Liver (tissue), 9 donors: ENCODE results near the gene LRRC27. TPM values are rescaled to one million over a fixed set of nuclear protein-coding genes. Genes with fewer than 3 reads are reported as not detected.

Source experiments
- DNase-seq: peaks from one replicate; pipeline ENCODE4 v3.0.0-alpha.2; 2017; ENCODE audit warnings: low spot score
- H3K27ac ChIP-seq, 2 donors: one replicate each; pipeline ENCODE4 v1.7.0; 2013; ENCODE audit warnings: inconsistent platforms in 2 of 2, low read length in 2 of 2, control low read depth in 1 of 2, low read depth in 1 of 2, mild to moderate bottlenecking in 1 of 2
- H3K27me3 ChIP-seq, 4 donors: one replicate each; pipeline versions ENCODE4 v1.6.1 to v1.7.0; 2013; ENCODE audit warnings: low read length in 3 of 4, inconsistent platforms in 1 of 4, mild to moderate bottlenecking in 1 of 4, moderate library complexity in 1 of 4; ENCODE audit not compliant: control insufficient read depth in 4 of 4, insufficient read depth in 4 of 4
- H3K36me3 ChIP-seq, 4 donors: one replicate each; pipeline versions ENCODE4 v1.6.1 to v1.7.0; 2013; ENCODE audit warnings: low read length in 3 of 4, mild to moderate bottlenecking in 3 of 4, low read depth in 1 of 4, moderate library complexity in 1 of 4; ENCODE audit not compliant: control insufficient read depth in 4 of 4, insufficient read depth in 3 of 4
- H3K4me1 ChIP-seq, 4 donors: one replicate each; pipeline versions ENCODE4 v1.6.1 to v1.7.0; 2013; ENCODE audit warnings: low read length in 3 of 4, mild to moderate bottlenecking in 3 of 4, moderate library complexity in 1 of 4; ENCODE audit not compliant: control insufficient read depth in 4 of 4, insufficient read depth in 4 of 4
- H3K4me3 ChIP-seq, 3 donors: one replicate each; pipeline versions ENCODE4 v1.6.1 to v1.7.0; 2013; ENCODE audit warnings: low read length in 3 of 3, control low read depth in 1 of 3, low read depth in 1 of 3, mild to moderate bottlenecking in 1 of 3
- H3K9ac ChIP-seq, 2 donors: one replicate each; pipeline ENCODE4 v1.7.0; 2013; ENCODE audit warnings: low read length in 2 of 2, mild to moderate bottlenecking in 2 of 2, moderate library complexity in 2 of 2, control low read depth in 1 of 2, low read depth in 1 of 2
- H3K9me3 ChIP-seq, 4 donors: one replicate each; pipeline versions ENCODE4 v1.6.1 to v1.7.0; 2013; ENCODE audit warnings: low read length in 3 of 4; ENCODE audit not compliant: control insufficient read depth in 4 of 4
- EGR1 ChIP-seq, 2 donors: IDR thresholded peaks; 2 replicates each; pipeline ENCODE4 v1.6.1; 2016 to 2018; ENCODE audit warnings: antibody characterized with exemption in 2 of 2, low read depth in 2 of 2
- FOXA1 ChIP-seq: IDR thresholded peaks from 2 replicates; pipeline ENCODE4 v1.6.1; 2016; ENCODE audit warnings: antibody characterized with exemption
- FOXA2 ChIP-seq: IDR thresholded peaks from 2 replicates; pipeline ENCODE4 v1.6.1; 2016; ENCODE audit warnings: antibody characterized with exemption
- GABPA ChIP-seq, 2 donors: IDR thresholded peaks in 1 of 2; conservative IDR thresholded peaks in 1 of 2; 2 replicates each; pipeline ENCODE4 v1.6.1; 2016; ENCODE audit warnings: antibody characterized with exemption in 2 of 2, mild to moderate bottlenecking in 1 of 2, moderate library complexity in 1 of 2
- HNF4A ChIP-seq, 2 donors: conservative IDR thresholded peaks; 2 replicates each; pipeline ENCODE4 v1.6.1; 2016; ENCODE audit warnings: antibody characterized with exemption in 2 of 2, mild to moderate bottlenecking in 2 of 2
- HNF4G ChIP-seq: IDR thresholded peaks from 2 replicates; pipeline ENCODE4 v1.6.1; 2016; ENCODE audit warnings: antibody characterized with exemption
- JUND ChIP-seq, 2 donors: IDR thresholded peaks; 2 replicates each; pipeline ENCODE4 v1.6.1; 2016; ENCODE audit warnings: antibody characterized with exemption in 2 of 2
- NR2F2 ChIP-seq: IDR thresholded peaks from 2 replicates; pipeline ENCODE4 v1.6.1; 2016; ENCODE audit warnings: antibody characterized with exemption
- RAD21 ChIP-seq, 2 donors: IDR thresholded peaks; 2 replicates each; pipeline ENCODE4 v1.6.1; 2016; ENCODE audit warnings: antibody characterized with exemption in 2 of 2, mild to moderate bottlenecking in 2 of 2
- REST ChIP-seq: IDR thresholded peaks from 2 replicates; pipeline ENCODE4 v1.6.1; 2016; ENCODE audit warnings: antibody characterized with exemption, mild to moderate bottlenecking
- RXRA ChIP-seq, 2 donors: IDR thresholded peaks; 2 replicates each; pipeline ENCODE4 v1.6.1; 2017 to 2018; ENCODE audit warnings: antibody characterized with exemption in 2 of 2, mild to moderate bottlenecking in 1 of 2
- SP1 ChIP-seq: IDR thresholded peaks from 2 replicates; pipeline ENCODE4 v1.6.1; 2018; ENCODE audit warnings: antibody characterized with exemption, mild to moderate bottlenecking
- TAF1 ChIP-seq: conservative IDR thresholded peaks from 2 replicates; pipeline ENCODE4 v1.6.1; 2016; ENCODE audit warnings: antibody characterized with exemption, mild to moderate bottlenecking
- YY1 ChIP-seq: IDR thresholded peaks from 2 replicates; pipeline ENCODE4 v1.6.1; 2016; ENCODE audit warnings: antibody characterized with exemption, mild to moderate bottlenecking
- ZBTB33 ChIP-seq: IDR thresholded peaks from 2 replicates; pipeline ENCODE4 v1.6.1; 2016; ENCODE audit warnings: antibody characterized with exemption
- WGBS: extraction: QIAGEN DNeasy Blood & Tissue Kit; methylation state at CpG from one replicate; pipeline ENCODE4 v1.1.7; 2013; 5-methylcytosine and 5-hydroxymethylcytosine counted together
- polyA plus RNA-seq, 2 donors: library from polyadenylated mRNA; stranded (reverse) in 1 of 2; unstranded in 1 of 2; fragments of 200-250 nt in 1 of 2; fragments of >200 nt in 1 of 2; fragmentation: Nextera tagmentation in 1 of 2; extraction: Ambion mirVana in 1 of 2; gene quantifications; one replicate each; pipeline versions ENCODE4 v1.2.1 to v1.2.3, GENCODE V29; 2013 to 2015
- total RNA-seq, 2 donors: library from RNA; depleted of rRNA; stranded (reverse); fragments of >200 nt; gene quantifications; one replicate each; pipeline ENCODE4 v1.2.3, GENCODE V29; 2014
- TF ChIP-seq, protein P1 (sequence below): IDR thresholded peaks from 2 replicates; pipeline ENCODE4 v1.6.1; 2016; ENCODE audit warnings: antibody characterized with exemption
- TF ChIP-seq, protein P2 (sequence below): IDR thresholded peaks from 2 replicates; pipeline ENCODE4 v1.6.1; 2016; ENCODE audit warnings: antibody characterized with exemption
- TF ChIP-seq, protein P3 (sequence below): fragments of 150-350 bp; IDR thresholded peaks from 2 replicates; pipeline ENCODE4 v1.5.1; 2017; ENCODE audit warnings: improper control_type of control experiment, low read depth, low read length; ENCODE audit not compliant: missing input control
- donor health status: healthy.
- donor health status: healthy.
- donor health status: healthy.
- donor health status: healthy.
- donor health status: healthy.

LRRC27 gene
- total and polyA plus RNA-seq, 4 donors = 1.8 to 2.8 (median 2.6) TPM

- Histone ChIP-seq H3K36me3 (no peaks in the 10 kb centered on the region), H3K9ac (no peak overlapping the region), H3K4me3 (no peak overlapping the region), H3K27me3 (no peaks in the 10 kb centered on the region), H3K27ac (no peak overlapping the region), H3K4me1 (no peaks in the 10 kb centered on the region), H3K9me3 (no peaks in the 10 kb centered on the region)
- WGBS = 97% methylated on average over 11 of the region's 11 CpGs
- TF ChIP-seq REST = no peak
- TF ChIP-seq, protein P1, sequence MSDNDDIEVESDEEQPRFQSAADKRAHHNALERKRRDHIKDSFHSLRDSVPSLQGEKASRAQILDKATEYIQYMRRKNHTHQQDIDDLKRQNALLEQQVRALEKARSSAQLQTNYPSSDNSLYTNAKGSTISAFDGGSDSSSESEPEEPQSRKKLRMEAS = no peak
- TF ChIP-seq ZBTB33 = no peak
- no peak for TF ChIP-seq RAD21 (IDR thresholded peaks at IDR 0.05)
- TF ChIP-seq EGR1 (IDR thresholded peaks at IDR 0.05; ENCODE audit: low read depth in 2 of 2) = no peak
- TF ChIP-seq TAF1 = no peak
- TF ChIP-seq YY1 = no peak
- TF ChIP-seq JUND (IDR thresholded peaks at IDR 0.05) = no peak
- no peak for TF ChIP-seq NR2F2
- TF ChIP-seq, protein P2, sequence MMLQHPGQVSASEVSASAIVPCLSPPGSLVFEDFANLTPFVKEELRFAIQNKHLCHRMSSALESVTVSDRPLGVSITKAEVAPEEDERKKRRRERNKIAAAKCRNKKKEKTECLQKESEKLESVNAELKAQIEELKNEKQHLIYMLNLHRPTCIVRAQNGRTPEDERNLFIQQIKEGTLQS = no peak
- TF ChIP-seq HNF4A (conservative IDR thresholded peaks at IDR 0.05) = no peak
- no peak for TF ChIP-seq SP1
- TF ChIP-seq RXRA (IDR thresholded peaks at IDR 0.05) = no peak
- TF ChIP-seq FOXA1 = no peak
- no peak for TF ChIP-seq FOXA2
- no peak for TF ChIP-seq GABPA (IDR thresholded peaks at IDR 0.05 in 1 of 2, conservative IDR thresholded peaks at IDR 0.05 in 1 of 2)
- TF ChIP-seq, protein P3, sequence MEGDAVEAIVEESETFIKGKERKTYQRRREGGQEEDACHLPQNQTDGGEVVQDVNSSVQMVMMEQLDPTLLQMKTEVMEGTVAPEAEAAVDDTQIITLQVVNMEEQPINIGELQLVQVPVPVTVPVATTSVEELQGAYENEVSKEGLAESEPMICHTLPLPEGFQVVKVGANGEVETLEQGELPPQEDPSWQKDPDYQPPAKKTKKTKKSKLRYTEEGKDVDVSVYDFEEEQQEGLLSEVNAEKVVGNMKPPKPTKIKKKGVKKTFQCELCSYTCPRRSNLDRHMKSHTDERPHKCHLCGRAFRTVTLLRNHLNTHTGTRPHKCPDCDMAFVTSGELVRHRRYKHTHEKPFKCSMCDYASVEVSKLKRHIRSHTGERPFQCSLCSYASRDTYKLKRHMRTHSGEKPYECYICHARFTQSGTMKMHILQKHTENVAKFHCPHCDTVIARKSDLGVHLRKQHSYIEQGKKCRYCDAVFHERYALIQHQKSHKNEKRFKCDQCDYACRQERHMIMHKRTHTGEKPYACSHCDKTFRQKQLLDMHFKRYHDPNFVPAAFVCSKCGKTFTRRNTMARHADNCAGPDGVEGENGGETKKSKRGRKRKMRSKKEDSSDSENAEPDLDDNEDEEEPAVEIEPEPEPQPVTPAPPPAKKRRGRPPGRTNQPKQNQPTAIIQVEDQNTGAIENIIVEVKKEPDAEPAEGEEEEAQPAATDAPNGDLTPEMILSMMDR = no peak
- TF ChIP-seq HNF4G = no peak
- no peak for DNase-seq
These were observed 96.5 kb downstream of the LRRC27 start for GRCh38 chr10:132428486-132428995.

Other genes starting within 250 kb of the LRRC27 start
- 1 to 10 TPM in 1 of 2 donors, under 1 TPM in 1; 0.23 to 2.2 TPM for gene DPYSL4, start 145.2 kb upstream of the LRRC27 start, total RNA-seq
- under 1 TPM; 0.19 to 0.28 TPM for gene DPYSL4, start 145.2 kb upstream of the LRRC27 start, polyA plus RNA-seq
- 1 to 10 TPM; 1.8 to 4.6 TPM for gene STK32C, start 24.2 kb upstream of the LRRC27 start, total RNA-seq
- gene STK32C, start 24.2 kb upstream of the LRRC27 start, polyA plus RNA-seq = 1 to 10 TPM; 2.0 to 2.4 TPM
- 1 to 10 TPM; 3.2 to 4.1 TPM for gene PWWP2B, start 65.0 kb downstream of the LRRC27 start, total RNA-seq
- 1 to 10 TPM in 1 of 2 donors, under 1 TPM in 1; 0.75 to 4.2 TPM for gene PWWP2B, start 65.0 kb downstream of the LRRC27 start, polyA plus RNA-seq
- gene INPP5A, start 205.6 kb downstream of the LRRC27 start, total RNA-seq = 10 to 100 TPM; 12.6 to 26.5 TPM
- gene INPP5A, start 205.6 kb downstream of the LRRC27 start, polyA plus RNA-seq = 1 to 10 TPM; 4.3 to 9.1 TPM